CD4-positive, alpha-beta T cell (primary cell): ENCODE data around the gene CPNE9. TPM values are rescaled to one million over a fixed set of nuclear protein-coding genes. Genes with fewer than 3 reads are reported as not detected.

Source experiments
- ATAC-seq: fragments of 200-7000 bp; cut with Tn5 transposase; one replicate; pipeline ENCODE4 v1.10.0; 2022; ENCODE audit warnings: mild to moderate bottlenecking; ENCODE audit not compliant: poor library complexity
- CTCF ChIA-PET: fragments of 350-600 bp; sonication (Branson Sonifier 250); formaldehyde crosslinking; loops from one replicate; lab custom pipeline; 2021; ENCODE audit warnings: antibody characterized with exemption, inconsistent platforms; lab: Charles Lee
- POLR2A ChIA-PET: fragments of 350-600 bp; sonication (Branson Sonifier 250); formaldehyde crosslinking; loops from one replicate; lab custom pipeline; 2021; ENCODE audit warnings: antibody characterized with exemption, inconsistent platforms; lab: Charles Lee
- DNase-seq, 14 experiments: peaks; one replicate each; pipeline ENCODE4 v3.0.0-alpha.2; 2013 to 2020; ENCODE audit warnings: mixed read lengths in 2 of 14
- H3K27ac ChIP-seq, 2 donors: one replicate each; pipeline versions ENCODE4 v1.5.1 to v1.7.0; 2013; ENCODE audit warnings: low read length in 2 of 2, low read depth in 1 of 2, mild to moderate bottlenecking in 1 of 2
- H3K27me3 ChIP-seq, 2 experiments: 1 replicate in 1 of 2; 2 replicates in 1 of 2; pipeline versions ENCODE4 v1.6.1 to v1.7.0; 2013; ENCODE audit warnings: low read length in 2 of 2, control low read depth in 1 of 2, mild to moderate bottlenecking in 1 of 2, moderate library complexity in 1 of 2; ENCODE audit not compliant: insufficient read depth in 2 of 2, control insufficient read depth in 1 of 2
- H3K36me3 ChIP-seq: one replicate; pipeline ENCODE4 v1.6.1; 2013; ENCODE audit warnings: low read length, control low read depth; ENCODE audit not compliant: insufficient read depth
- H3K4me1 ChIP-seq: one replicate; pipeline ENCODE4 v1.6.1; 2013; ENCODE audit warnings: low read length, control low read depth; ENCODE audit not compliant: insufficient read depth
- H3K4me3 ChIP-seq: one replicate; pipeline ENCODE4 v1.5.1; 2013; ENCODE audit warnings: mild to moderate bottlenecking, low read length, moderate library complexity
- H3K9me3 ChIP-seq, 2 experiments: 1 replicate in 1 of 2; 2 replicates in 1 of 2; pipeline versions ENCODE4 v1.6.1 to v1.7.0; 2013; ENCODE audit warnings: low read length in 2 of 2, mild to moderate bottlenecking in 2 of 2, control low read depth in 1 of 2, moderate library complexity in 1 of 2; ENCODE audit not compliant: control insufficient read depth in 1 of 2, insufficient read depth in 1 of 2
- H3K27ac Mint-ChIP-seq: one replicate; pipeline ENCODE4 v1.8.0; 2020; ENCODE audit warnings: mixed read lengths
- H3K27me3 Mint-ChIP-seq: one replicate; pipeline ENCODE4 v1.8.0; 2021; ENCODE audit warnings: mixed read lengths
- H3K36me3 Mint-ChIP-seq: one replicate; pipeline ENCODE4 v1.8.0; 2021; ENCODE audit warnings: low read depth, mixed read lengths
- H3K4me1 Mint-ChIP-seq: one replicate; pipeline ENCODE4 v1.8.0; 2021; ENCODE audit warnings: low read depth, mixed read lengths
- H3K4me3 Mint-ChIP-seq: one replicate; pipeline ENCODE4 v1.8.0; 2020; ENCODE audit warnings: mild to moderate bottlenecking, mixed read lengths
- H3K9me3 Mint-ChIP-seq: one replicate; pipeline ENCODE4 v1.8.0; 2020; ENCODE audit warnings: mixed read lengths
- intact Hi-C, 2 experiments: fragments of 100-400 bp; cut with DNase I in 1 of 2; cut with micrococcal nuclease in 1 of 2; formaldehyde crosslinking; loops; one replicate each; pipeline versions ENCODE4 v1.15.1 to v1.9.0; 2023 to 2025; cut with DNase I, micrococcal nuclease
- total RNA-seq, 174 experiments: library from RNA in 2 of 174; stranded (reverse) in 2 of 174; gene quantifications; one replicate each; pipeline ENCODE4 v1.2.3 and lab custom pipeline; 2021 to 2026
- TF ChIP-seq, protein P1 (sequence below): fragments of 200-600 bp; IDR thresholded peaks from one replicate; pipeline ENCODE4 v1.8.0; 2022; ENCODE audit warnings: antibody characterized with exemption, mild to moderate bottlenecking

CPNE9 gene
- total RNA-seq, 2 experiments from 2014 or later = 0.33 to 0.45 TPM

DNA sequence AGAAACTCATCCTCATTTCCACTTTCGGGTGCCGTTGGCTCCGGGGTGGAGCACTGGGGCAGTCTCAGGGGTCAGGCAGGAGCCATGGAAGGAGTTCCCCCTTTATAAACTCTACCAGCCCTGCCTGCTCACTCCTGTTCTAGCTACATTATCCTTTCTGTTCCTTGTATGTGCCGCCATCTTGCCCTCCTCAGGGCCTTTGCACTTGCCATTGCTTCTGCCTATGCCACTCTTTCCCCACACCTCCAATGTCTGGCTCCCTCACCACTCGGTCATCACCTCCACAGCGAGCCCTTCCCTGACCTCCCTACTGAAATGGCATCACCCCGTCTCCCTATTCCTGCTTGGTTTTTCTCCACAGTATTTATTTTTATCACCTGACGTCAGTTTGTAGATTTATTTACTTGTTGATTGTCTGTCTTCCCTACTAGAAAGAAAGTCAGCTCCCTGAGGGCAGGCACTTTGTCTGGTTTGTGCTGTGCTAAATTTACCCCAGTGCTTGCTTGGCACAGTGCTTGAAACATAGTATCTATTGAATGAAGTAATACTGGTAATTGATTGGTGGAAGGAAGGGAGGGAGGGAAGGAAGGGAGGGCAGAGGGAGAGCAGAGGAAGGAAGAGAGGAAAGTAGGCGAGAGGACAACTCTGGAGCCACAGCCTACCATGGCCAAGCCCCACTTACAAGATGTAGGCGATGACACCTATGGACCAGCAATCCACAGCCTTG is 57.3 kb downstream of the CPNE9 start:
- Histone ChIP-seq H3K27ac (no peak overlapping the region), H3K36me3 (peaks cover 50% of the 10 kb centered on the region), H3K9me3 (no peaks in the 10 kb centered on the region), H3K4me1 (peaks cover 9% of the 10 kb centered on the region), H3K4me3 (no peak overlapping the region), H3K27me3 (no peaks in the 10 kb centered on the region)
- ChIA-PET POLR2A (interaction anchor here (0.6 kb wide), 1 partner anchor 11 kb away, joined by 6 read pairs; no protein-coding TSS in a partner anchor), CTCF (no interaction called here)
- no peak for ATAC-seq
- no peak overlapping the region for H3K27ac Mint-ChIP-seq
- H3K9me3 Mint-ChIP-seq = no peaks in the 10 kb centered on the region
- no peak for DNase-seq
- H3K4me1 Mint-ChIP-seq = no peaks in the 10 kb centered on the region
- no peaks in the 10 kb centered on the region for H3K27me3 Mint-ChIP-seq
- peaks cover 41% of the 10 kb centered on the region for H3K36me3 Mint-ChIP-seq
- intact Hi-C loops = loop anchor here in 1 of 2 experiments (1.0 kb wide), 1 partner anchor 9 kb away; no protein-coding TSS in a partner anchor
- H3K4me3 Mint-ChIP-seq = no peak overlapping the region
- TF ChIP-seq, protein P1, sequence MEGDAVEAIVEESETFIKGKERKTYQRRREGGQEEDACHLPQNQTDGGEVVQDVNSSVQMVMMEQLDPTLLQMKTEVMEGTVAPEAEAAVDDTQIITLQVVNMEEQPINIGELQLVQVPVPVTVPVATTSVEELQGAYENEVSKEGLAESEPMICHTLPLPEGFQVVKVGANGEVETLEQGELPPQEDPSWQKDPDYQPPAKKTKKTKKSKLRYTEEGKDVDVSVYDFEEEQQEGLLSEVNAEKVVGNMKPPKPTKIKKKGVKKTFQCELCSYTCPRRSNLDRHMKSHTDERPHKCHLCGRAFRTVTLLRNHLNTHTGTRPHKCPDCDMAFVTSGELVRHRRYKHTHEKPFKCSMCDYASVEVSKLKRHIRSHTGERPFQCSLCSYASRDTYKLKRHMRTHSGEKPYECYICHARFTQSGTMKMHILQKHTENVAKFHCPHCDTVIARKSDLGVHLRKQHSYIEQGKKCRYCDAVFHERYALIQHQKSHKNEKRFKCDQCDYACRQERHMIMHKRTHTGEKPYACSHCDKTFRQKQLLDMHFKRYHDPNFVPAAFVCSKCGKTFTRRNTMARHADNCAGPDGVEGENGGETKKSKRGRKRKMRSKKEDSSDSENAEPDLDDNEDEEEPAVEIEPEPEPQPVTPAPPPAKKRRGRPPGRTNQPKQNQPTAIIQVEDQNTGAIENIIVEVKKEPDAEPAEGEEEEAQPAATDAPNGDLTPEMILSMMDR = no peak

DNA sequence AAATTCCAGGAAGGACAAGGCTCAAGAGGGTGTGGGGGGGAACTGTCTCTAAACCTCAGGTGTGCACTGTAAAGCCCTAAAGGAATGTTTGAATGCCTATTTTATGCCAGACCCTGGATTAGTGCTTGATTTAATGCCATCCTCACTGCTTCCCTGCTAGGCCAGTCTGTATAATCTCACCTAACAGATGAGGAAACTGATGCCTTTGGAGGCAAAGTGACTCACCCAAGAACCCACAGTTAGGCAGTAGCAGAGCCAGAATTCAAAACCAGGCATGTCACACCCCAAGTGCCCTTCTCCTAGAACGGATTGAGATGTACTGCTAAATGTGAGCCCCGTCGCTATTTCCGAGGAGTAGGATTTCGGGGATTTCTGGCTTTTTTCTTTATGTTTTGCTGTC is 58.3 kb downstream of the CPNE9 start:
- H3K9me3 ChIP-seq = no peaks in the 10 kb centered on the region
- Mint-ChIP-seq H3K27ac (no peak overlapping the region), H3K9me3 (no peaks in the 10 kb centered on the region), H3K4me3 (no peak overlapping the region), H3K27me3 (no peaks in the 10 kb centered on the region), H3K36me3 (peaks cover 32% of the 10 kb centered on the region), H3K4me1 (no peaks in the 10 kb centered on the region)
- intact Hi-C loops = no loop called here
- no peak for DNase-seq
- ChIA-PET CTCF (no interaction called here), POLR2A (no interaction called here)
- H3K27me3 ChIP-seq = no peaks in the 10 kb centered on the region
- peaks cover under 1% of the 10 kb centered on the region for H3K4me1 ChIP-seq
- peaks cover 41% of the 10 kb centered on the region for H3K36me3 ChIP-seq
- H3K27ac ChIP-seq = no peak overlapping the region
- ATAC-seq = no peak
- H3K4me3 ChIP-seq = no peak overlapping the region
- TF ChIP-seq, protein P1 = no peak

DNA sequence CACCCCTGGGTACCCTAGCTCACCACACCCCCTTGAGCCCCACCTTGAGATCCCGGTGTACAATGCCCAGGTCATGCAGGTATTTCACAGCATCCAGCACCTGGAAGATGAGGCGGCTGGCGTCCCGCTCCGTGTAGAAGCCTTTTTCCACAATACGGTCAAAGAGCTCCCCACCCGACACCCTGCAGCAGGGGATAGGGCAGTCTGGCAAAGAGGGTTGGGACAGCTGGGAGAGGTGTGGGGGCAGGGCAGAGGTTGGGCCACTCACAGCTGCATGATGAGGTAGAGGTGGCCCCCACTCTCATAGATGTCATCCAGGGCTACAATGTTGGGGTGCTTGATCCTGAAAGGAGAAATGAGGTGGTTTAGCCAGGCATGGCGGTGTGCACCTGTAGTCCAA is 59.2 kb downstream of the CPNE9 start:
- H3K36me3 Mint-ChIP-seq = peaks cover 24% of the 10 kb centered on the region
- no peaks in the 10 kb centered on the region for H3K9me3 Mint-ChIP-seq
- POLR2A ChIA-PET = no interaction called here
- no peaks in the 10 kb centered on the region for H3K27me3 Mint-ChIP-seq
- peaks cover 5% of the 10 kb centered on the region for H3K4me1 ChIP-seq
- TF ChIP-seq, protein P1 = no peak
- no peaks in the 10 kb centered on the region for H3K27me3 ChIP-seq
- DNase-seq (no peak), ATAC-seq (no peak)
- no peaks in the 10 kb centered on the region for H3K4me1 Mint-ChIP-seq
- H3K4me3 ChIP-seq = no peak overlapping the region
- intact Hi-C loops = no loop called here
- H3K27ac Mint-ChIP-seq = no peak overlapping the region
- H3K9me3 ChIP-seq = no peaks in the 10 kb centered on the region
- H3K4me3 Mint-ChIP-seq = no peak overlapping the region
- peaks cover 31% of the 10 kb centered on the region for H3K36me3 ChIP-seq
- CTCF ChIA-PET = no interaction called here
- no peak overlapping the region for H3K27ac ChIP-seq
